Liver (tissue), 9 donors: Measurements from ENCODE around the gene FAM120B. TPM values are rescaled to one million over a fixed set of nuclear protein-coding genes. Genes with fewer than 3 reads are reported as not detected.

Experiments used
- DNase-seq: peaks from one replicate; pipeline ENCODE4 v3.0.0-alpha.2; 2017; ENCODE audit warnings: low spot score
- H3K27ac ChIP-seq, 2 donors: one replicate each; pipeline ENCODE4 v1.7.0; 2013; ENCODE audit warnings: inconsistent platforms in 2 of 2, low read length in 2 of 2, control low read depth in 1 of 2, low read depth in 1 of 2, mild to moderate bottlenecking in 1 of 2
- H3K27me3 ChIP-seq, 4 donors: one replicate each; pipeline versions ENCODE4 v1.6.1 to v1.7.0; 2013; ENCODE audit warnings: low read length in 3 of 4, inconsistent platforms in 1 of 4, mild to moderate bottlenecking in 1 of 4, moderate library complexity in 1 of 4; ENCODE audit not compliant: control insufficient read depth in 4 of 4, insufficient read depth in 4 of 4
- H3K36me3 ChIP-seq, 4 donors: one replicate each; pipeline versions ENCODE4 v1.6.1 to v1.7.0; 2013; ENCODE audit warnings: low read length in 3 of 4, mild to moderate bottlenecking in 3 of 4, low read depth in 1 of 4, moderate library complexity in 1 of 4; ENCODE audit not compliant: control insufficient read depth in 4 of 4, insufficient read depth in 3 of 4
- H3K4me1 ChIP-seq, 4 donors: one replicate each; pipeline versions ENCODE4 v1.6.1 to v1.7.0; 2013; ENCODE audit warnings: low read length in 3 of 4, mild to moderate bottlenecking in 3 of 4, moderate library complexity in 1 of 4; ENCODE audit not compliant: control insufficient read depth in 4 of 4, insufficient read depth in 4 of 4
- H3K4me3 ChIP-seq, 3 donors: one replicate each; pipeline versions ENCODE4 v1.6.1 to v1.7.0; 2013; ENCODE audit warnings: low read length in 3 of 3, control low read depth in 1 of 3, low read depth in 1 of 3, mild to moderate bottlenecking in 1 of 3
- H3K9ac ChIP-seq, 2 donors: one replicate each; pipeline ENCODE4 v1.7.0; 2013; ENCODE audit warnings: low read length in 2 of 2, mild to moderate bottlenecking in 2 of 2, moderate library complexity in 2 of 2, control low read depth in 1 of 2, low read depth in 1 of 2
- H3K9me3 ChIP-seq, 4 donors: one replicate each; pipeline versions ENCODE4 v1.6.1 to v1.7.0; 2013; ENCODE audit warnings: low read length in 3 of 4; ENCODE audit not compliant: control insufficient read depth in 4 of 4
- CTCF ChIP-seq: fragments of 150-350 bp; IDR thresholded peaks from 2 replicates; pipeline ENCODE4 v1.5.1; 2017; ENCODE audit warnings: improper control_type of control experiment, low read depth, low read length; ENCODE audit not compliant: missing input control
- EGR1 ChIP-seq, 2 donors: IDR thresholded peaks; 2 replicates each; pipeline ENCODE4 v1.6.1; 2016 to 2018; ENCODE audit warnings: antibody characterized with exemption in 2 of 2, low read depth in 2 of 2
- FOXA1 ChIP-seq: IDR thresholded peaks from 2 replicates; pipeline ENCODE4 v1.6.1; 2016; ENCODE audit warnings: antibody characterized with exemption
- GABPA ChIP-seq, 2 donors: IDR thresholded peaks in 1 of 2; conservative IDR thresholded peaks in 1 of 2; 2 replicates each; pipeline ENCODE4 v1.6.1; 2016; ENCODE audit warnings: antibody characterized with exemption in 2 of 2, mild to moderate bottlenecking in 1 of 2, moderate library complexity in 1 of 2
- HNF4A ChIP-seq, 2 donors: conservative IDR thresholded peaks; 2 replicates each; pipeline ENCODE4 v1.6.1; 2016; ENCODE audit warnings: antibody characterized with exemption in 2 of 2, mild to moderate bottlenecking in 2 of 2
- JUND ChIP-seq, 2 donors: IDR thresholded peaks; 2 replicates each; pipeline ENCODE4 v1.6.1; 2016; ENCODE audit warnings: antibody characterized with exemption in 2 of 2
- MAX ChIP-seq: IDR thresholded peaks from 2 replicates; pipeline ENCODE4 v1.6.1; 2016; ENCODE audit warnings: antibody characterized with exemption
- RAD21 ChIP-seq, 2 donors: IDR thresholded peaks; 2 replicates each; pipeline ENCODE4 v1.6.1; 2016; ENCODE audit warnings: antibody characterized with exemption in 2 of 2, mild to moderate bottlenecking in 2 of 2
- REST ChIP-seq: IDR thresholded peaks from 2 replicates; pipeline ENCODE4 v1.6.1; 2016; ENCODE audit warnings: antibody characterized with exemption, mild to moderate bottlenecking
- RXRA ChIP-seq, 2 donors: IDR thresholded peaks; 2 replicates each; pipeline ENCODE4 v1.6.1; 2017 to 2018; ENCODE audit warnings: antibody characterized with exemption in 2 of 2, mild to moderate bottlenecking in 1 of 2
- SP1 ChIP-seq: IDR thresholded peaks from 2 replicates; pipeline ENCODE4 v1.6.1; 2018; ENCODE audit warnings: antibody characterized with exemption, mild to moderate bottlenecking
- TAF1 ChIP-seq: conservative IDR thresholded peaks from 2 replicates; pipeline ENCODE4 v1.6.1; 2016; ENCODE audit warnings: antibody characterized with exemption, mild to moderate bottlenecking
- YY1 ChIP-seq: IDR thresholded peaks from 2 replicates; pipeline ENCODE4 v1.6.1; 2016; ENCODE audit warnings: antibody characterized with exemption, mild to moderate bottlenecking
- ZBTB33 ChIP-seq: IDR thresholded peaks from 2 replicates; pipeline ENCODE4 v1.6.1; 2016; ENCODE audit warnings: antibody characterized with exemption
- WGBS: extraction: QIAGEN DNeasy Blood & Tissue Kit; methylation state at CpG from one replicate; pipeline ENCODE4 v1.1.7; 2013; 5-methylcytosine and 5-hydroxymethylcytosine counted together
- polyA plus RNA-seq, 2 donors: library from polyadenylated mRNA; stranded (reverse) in 1 of 2; unstranded in 1 of 2; fragments of 200-250 nt in 1 of 2; fragments of >200 nt in 1 of 2; fragmentation: Nextera tagmentation in 1 of 2; extraction: Ambion mirVana in 1 of 2; gene quantifications; one replicate each; pipeline versions ENCODE4 v1.2.1 to v1.2.3, GENCODE V29; 2013 to 2015
- total RNA-seq, 2 donors: library from RNA; depleted of rRNA; stranded (reverse); fragments of >200 nt; gene quantifications; one replicate each; pipeline ENCODE4 v1.2.3, GENCODE V29; 2014
- donor health status: healthy.
- donor health status: healthy.
- donor health status: healthy.
- donor health status: healthy.
- donor health status: healthy.

FAM120B gene
- total and polyA plus RNA-seq, 4 donors, result 6.0 to 11.1 (median 9.1) TPM

- Histone ChIP-seq H3K9ac (no peak overlapping the region), H3K27me3 (no peaks in the 10 kb centered on the region), H3K4me1 (peaks cover 0 to 1% (median 0%) of the 10 kb centered on the region in 4 donors), H3K27ac (no peak overlapping the region), H3K36me3 (peaks cover 3 to 7% (median 6%) of the 10 kb centered on the region in 4 donors), H3K9me3 (no peaks in the 10 kb centered on the region), H3K4me3 (no peak overlapping the region)
- WGBS, result 94% methylated on average over 8 of the region's 8 CpGs
- DNase-seq, result no peak
- TF ChIP-seq GABPA (IDR thresholded peaks at IDR 0.05 in 1 of 2, conservative IDR thresholded peaks at IDR 0.05 in 1 of 2) (no peak), HNF4A (conservative IDR thresholded peaks at IDR 0.05) (no peak), MAX (no peak), TAF1 (no peak), EGR1 (IDR thresholded peaks at IDR 0.05; ENCODE audit: low read depth in 2 of 2) (no peak), FOXA1 (no peak), REST (no peak), YY1 (no peak), ZBTB33 (no peak), RXRA (IDR thresholded peaks at IDR 0.05) (no peak), JUND (IDR thresholded peaks at IDR 0.05) (no peak), CTCF (no peak), SP1 (no peak)
These were observed 77.0 kb downstream of the FAM120B start for GRCh38 chr6:170383466-170384035.

GRCh38 chr6:170385506-170385905, 78.9 kb downstream of the FAM120B start:
- H3K4me1 ChIP-seq, result peaks cover 0 to 1% (median 0%) of the 10 kb centered on the region in 4 donors
- H3K9ac ChIP-seq, result no peak overlapping the region
- 96% methylated on average over 5 of the region's 5 CpGs for WGBS
- H3K4me3 ChIP-seq, result no peak overlapping the region
- no peak overlapping the region for H3K27ac ChIP-seq
- no peak for DNase-seq
- no peaks in the 10 kb centered on the region for H3K9me3 ChIP-seq
- peaks cover 3 to 16% (median 8%) of the 10 kb centered on the region in 4 donors for H3K36me3 ChIP-seq
- no peaks in the 10 kb centered on the region for H3K27me3 ChIP-seq
- TF ChIP-seq TAF1 (no peak), HNF4A (conservative IDR thresholded peaks at IDR 0.05) (no peak), CTCF (no peak), MAX (no peak), REST (no peak), ZBTB33 (no peak), SP1 (no peak), RAD21 (IDR thresholded peaks at IDR 0.05) (no peak)
